Midbrain (tissue), 1 donor: Measurements from ENCODE around the gene PPIF.

Experiments used
- DNase-seq: peaks from one replicate; lab custom pipeline; 2025; lab: John Stamatoyannopoulos, UW

The PPIF gene

GRCh38 chr10:79402951-79403350 is 55.7 kb downstream of the PPIF start:
- DNase-seq, result no peak

- DNase-seq, result peak; percentile 72
Measured at GRCh38 chr10:79403441-79404230, 56.4 kb downstream of the PPIF start.

- DNase-seq, result no peak
Measured at GRCh38 chr10:79404231-79404609, 57.0 kb downstream of the PPIF start.

GRCh38 chr10:79404690-79405131 is 57.4 kb downstream of the PPIF start:
- DNase-seq, result no peak
